Islet of Langerhans (tissue), 1 donor: ENCODE measurements around the gene SCN1B.
"Not testable (repeated sequence)": the region's sequence is repeated elsewhere in the genome, so short reads cannot be mapped to it uniquely, and the experiment has no call there.

ENCODE experiments used
- FAIRE-seq: peaks from one replicate; lab custom pipeline; 2011; peaks lifted over from hg19 to GRCh38; lab: Jason Lieb, UNC

The SCN1B gene

DNA sequence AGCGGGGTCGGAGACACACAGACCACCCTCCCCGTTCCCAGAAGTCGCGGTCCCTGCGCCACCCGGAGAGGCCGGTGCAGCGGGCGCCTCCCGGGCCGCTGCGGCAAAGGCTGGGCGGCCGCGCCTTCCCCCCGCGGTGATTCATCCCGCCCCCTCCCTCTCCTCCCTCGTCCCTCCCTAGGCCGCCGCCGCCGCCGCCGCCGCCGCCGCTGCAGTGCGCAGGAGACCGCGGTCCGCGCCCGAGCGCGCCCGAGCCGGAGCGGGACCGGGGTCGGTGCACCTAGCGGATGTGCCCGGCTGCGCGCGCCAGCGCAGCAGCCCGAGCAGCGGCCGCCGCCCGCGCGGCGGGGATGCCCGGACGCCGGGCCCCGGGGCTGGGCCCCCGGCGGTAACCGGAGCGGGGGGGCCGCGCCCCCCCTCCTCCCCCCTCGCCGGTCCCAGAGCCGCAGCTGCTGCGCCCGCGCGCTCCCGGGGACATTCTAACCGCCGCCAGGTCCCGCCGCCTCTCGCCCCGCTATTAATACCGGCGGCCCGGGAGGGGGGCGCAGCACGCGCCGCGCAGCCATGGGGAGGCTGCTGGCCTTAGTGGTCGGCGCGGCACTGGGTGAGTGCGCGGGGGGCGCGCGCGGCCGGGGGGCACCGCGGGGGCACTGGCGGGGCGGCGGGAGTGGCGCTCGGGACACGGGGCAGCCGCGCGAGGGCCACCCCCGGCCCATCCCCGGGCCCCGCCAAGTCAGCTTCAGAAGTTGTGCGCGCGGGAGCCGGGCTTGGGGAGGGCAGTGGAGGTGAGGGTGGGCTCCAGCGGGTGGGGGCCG is at the start of gene SCN1B:
Gene SCN1B, plus strand, starts transcription at position 214 of the 815 bp plus-strand sequence. Its CDS starts 351 bp downstream, at position 565.
- FAIRE-seq: no peak

DNA sequence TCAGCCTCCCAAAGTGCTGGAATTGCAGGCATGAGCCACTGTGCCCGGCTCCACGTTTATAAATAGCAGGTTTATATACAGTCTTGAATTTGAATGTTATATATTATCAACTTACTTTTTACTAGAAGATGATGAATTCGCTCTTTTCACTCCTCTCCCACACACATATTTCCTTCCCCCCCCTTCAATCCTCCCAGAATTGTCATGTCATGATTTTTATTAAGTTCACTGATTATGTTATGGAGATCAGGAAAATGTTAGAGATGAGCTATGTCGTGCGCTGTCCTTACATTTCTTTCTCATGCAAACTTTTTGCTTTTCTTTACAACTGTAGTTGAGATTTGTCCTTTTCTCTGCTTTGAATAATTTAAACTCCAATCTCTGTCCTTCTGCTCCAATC is 48.0 kb upstream of the SCN1B start:
- no peak for FAIRE-seq

DNA sequence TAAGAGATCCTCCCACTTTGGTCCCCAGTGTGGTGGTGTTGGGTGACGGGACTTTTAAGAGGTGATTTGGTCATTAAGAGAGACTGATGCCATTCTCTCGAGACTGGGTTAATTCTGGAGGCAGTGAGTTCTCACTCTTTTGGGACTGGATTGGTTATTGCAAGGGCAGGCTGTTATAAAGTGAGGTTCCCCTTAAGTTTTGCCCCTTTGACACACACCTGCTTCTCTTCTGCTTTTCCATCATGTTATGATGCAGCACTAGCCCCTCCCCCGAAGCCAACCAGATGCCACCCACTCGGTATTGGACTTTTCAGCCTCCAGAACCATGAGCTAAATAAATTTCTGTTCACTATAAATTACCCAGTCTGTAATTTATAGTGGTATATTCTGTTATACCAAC is 46.5 kb upstream of the SCN1B start:
- no peak for FAIRE-seq

DNA sequence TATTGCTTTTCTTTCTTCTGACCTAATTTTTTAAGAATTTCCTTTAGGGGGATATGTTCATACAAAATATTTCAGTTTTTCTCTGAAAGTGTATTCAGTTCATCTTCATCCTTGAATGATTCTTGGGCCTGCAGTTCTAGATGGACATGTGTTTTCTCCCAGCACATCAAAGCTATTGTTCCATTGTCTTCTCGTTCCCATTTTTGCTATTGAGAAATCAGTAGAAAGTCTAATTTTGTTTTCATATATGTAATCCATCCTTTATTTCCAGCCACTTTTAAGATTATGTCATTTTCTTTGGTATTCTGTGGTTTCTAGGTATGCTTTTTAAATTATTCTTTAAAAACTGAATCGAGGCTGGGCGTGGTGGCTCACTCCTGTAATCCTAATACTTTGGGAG is 46.0 kb upstream of the SCN1B start:
- no peak for FAIRE-seq

DNA sequence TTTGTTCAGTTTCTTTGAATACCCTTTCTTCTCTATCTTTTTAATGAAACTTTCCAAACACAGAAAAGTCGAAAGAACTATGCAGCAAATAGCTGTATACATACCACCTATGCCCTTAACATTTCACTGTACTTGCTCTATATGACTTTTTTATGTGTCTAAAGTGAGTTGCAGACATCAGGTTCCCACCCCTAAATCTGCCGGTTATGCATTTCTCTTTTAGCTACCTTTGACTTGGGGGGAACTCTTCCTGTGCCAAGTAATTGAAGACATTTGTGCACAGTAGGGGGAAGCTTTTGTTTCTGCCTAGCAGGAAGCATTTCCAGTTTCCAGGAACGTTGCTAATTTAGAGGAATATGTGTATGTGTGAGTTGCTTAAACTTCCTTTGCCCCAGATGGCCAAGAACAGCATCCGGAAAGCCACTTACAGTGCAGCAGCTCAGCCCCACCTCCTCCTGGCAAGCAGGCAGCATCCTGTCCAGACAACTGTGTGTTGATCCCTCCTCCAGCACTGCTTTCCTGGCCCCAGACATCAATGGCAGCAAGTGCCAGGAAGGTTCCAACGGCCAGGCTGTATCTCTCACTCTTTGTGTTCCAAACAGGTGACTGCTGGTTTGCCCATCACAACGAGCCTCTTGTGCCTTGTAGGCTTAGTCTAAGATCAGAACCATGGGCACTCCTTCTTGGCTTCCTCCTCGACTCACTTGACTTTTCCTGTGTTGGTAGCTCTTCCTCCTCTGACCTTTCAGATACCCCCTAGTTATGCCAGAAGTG is 44.8 kb upstream of the SCN1B start:
- FAIRE-seq: no peak

DNA sequence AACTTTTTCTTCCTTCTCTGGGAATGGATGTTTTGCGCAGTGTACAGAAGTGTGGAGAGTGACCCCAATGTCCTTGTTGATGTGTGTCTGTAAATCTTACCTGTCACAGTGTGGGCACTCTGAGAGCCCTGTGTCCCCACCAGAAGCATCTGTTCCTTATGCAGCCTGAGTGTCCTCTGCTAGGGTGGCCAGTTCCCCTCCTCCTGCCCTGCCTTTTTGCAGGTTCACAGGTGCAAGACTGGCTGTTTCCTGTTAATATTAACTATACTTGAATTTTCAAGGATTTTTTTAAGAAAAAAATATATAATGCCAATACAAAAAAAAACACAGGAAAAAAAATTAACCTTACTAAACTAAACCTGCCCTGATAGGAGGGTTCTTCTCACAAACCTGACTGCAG is 42.2 kb upstream of the SCN1B start:
- FAIRE-seq: no peak

DNA sequence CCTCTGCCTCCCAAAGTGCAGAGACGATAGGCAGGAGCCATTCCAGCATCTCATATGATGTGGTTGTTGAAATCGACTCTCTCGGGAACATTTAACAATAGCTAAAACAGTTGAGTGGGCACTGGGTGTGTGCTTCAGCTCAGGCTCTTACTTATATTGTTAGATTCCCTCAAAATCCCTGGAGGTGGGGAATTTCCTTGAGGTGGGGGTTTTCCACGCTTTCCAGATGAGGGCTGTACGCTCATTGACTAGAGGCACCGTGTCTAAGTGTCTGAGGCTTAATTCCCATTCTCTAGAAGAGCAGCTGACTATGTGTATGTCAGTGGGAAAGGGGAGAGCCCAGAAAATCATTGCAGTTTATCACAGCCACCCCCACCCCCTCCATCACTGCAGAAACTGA is 41.0 kb upstream of the SCN1B start:
- FAIRE-seq: no peak

DNA sequence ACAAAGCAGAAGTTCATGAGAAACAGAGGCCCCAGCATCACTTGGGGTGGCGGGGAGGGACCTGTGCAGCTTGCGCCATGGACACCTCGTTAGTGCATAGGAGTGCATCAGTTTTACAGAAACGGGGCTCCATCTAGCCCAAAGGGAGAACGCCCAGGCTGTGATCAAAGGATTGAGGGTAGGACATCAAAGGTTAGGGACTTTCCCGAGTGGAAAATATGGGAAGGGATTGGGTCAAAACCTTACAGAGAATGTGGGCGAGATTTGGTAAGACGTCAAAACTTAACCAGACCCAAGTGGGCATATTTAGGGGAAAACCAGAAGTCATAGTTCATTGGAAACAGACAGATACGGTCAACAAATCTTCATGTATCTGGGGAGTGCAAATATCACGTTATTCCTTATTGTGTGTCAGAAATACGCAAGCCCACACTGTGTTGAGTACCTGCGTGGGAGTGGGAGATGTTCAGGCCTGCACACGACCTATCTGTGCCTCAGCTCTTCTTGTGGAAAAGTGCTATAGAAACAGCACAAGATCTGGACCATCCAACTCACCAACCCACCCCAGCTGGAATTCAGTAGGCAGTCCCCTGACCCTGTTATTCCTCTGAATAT is 39.6 kb upstream of the SCN1B start:
- no peak for FAIRE-seq

DNA sequence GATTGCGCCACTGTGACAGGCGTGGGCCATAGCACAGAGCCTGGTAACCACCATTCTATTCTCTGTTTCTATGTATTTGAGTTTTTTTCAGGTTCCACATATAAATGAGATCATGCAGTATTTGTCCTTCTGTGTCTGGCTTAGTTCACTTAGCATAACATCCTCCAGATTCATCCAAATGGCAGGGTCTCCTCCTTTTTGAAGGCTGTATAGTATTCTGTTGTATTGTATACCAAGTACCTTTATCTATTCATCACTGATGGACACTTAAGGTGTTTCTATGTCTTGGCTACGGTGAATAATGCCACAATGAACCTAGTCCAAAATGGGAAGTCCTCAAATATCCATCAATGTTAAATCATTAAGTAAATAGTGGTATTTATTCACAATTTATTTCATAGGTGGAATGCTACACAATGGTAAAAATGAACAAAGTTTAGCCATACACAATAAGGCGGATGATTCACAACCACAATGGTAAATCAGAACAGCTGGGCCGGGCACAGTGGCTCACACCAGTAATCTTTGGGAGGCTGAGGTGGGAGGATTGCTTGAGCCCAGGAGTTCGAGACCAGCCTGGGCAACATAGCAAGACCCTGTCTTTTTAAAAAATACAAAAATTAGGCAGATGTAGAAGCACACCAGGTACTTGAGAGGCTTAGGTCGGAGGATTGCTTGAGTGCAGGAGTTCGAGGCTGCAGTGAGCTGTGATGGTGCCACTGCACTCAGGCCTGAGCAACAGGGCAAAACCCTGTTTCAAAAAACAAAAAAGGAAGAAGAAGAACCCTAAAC is 38.5 kb upstream of the SCN1B start:
- no peak for FAIRE-seq

DNA sequence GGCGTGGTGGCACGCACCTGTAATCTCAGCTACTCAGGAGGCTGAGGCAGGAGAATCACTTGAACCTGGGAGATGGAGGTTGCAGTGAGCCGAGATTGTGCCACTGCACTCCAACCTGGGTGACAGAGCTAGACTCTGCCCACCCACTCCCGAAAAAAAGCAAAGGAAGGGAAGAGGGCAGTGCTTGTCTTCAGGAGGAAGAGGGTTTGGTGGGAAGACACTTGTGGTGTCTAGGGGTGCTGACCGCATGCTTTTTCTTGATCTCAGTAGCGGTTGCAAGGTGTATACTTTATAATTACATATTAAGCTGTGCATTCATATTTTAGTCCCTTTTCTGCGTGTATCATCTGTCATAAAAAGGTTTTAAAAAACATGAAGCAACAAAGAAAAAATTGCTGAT is 37.7 kb upstream of the SCN1B start:
- FAIRE-seq: not testable (repeated sequence)

DNA sequence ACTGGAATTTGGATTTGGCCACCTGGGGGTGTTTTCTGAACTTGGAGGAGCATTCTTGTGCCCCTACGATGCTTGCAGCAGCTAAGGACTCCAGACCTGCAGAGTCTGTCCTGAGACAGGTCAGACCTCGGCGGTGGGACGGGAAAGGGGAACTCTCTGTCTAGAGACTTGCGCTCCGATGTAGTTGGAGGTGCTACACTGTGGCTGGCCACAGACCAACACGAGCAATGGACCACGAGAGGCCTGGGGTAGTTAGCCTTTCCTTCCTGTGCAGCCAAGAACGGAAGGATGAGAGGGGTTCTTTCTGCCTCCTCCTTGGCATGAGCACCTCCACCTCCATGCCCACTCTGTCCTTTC is 36.0 kb upstream of the SCN1B start:
- FAIRE-seq: no peak

DNA sequence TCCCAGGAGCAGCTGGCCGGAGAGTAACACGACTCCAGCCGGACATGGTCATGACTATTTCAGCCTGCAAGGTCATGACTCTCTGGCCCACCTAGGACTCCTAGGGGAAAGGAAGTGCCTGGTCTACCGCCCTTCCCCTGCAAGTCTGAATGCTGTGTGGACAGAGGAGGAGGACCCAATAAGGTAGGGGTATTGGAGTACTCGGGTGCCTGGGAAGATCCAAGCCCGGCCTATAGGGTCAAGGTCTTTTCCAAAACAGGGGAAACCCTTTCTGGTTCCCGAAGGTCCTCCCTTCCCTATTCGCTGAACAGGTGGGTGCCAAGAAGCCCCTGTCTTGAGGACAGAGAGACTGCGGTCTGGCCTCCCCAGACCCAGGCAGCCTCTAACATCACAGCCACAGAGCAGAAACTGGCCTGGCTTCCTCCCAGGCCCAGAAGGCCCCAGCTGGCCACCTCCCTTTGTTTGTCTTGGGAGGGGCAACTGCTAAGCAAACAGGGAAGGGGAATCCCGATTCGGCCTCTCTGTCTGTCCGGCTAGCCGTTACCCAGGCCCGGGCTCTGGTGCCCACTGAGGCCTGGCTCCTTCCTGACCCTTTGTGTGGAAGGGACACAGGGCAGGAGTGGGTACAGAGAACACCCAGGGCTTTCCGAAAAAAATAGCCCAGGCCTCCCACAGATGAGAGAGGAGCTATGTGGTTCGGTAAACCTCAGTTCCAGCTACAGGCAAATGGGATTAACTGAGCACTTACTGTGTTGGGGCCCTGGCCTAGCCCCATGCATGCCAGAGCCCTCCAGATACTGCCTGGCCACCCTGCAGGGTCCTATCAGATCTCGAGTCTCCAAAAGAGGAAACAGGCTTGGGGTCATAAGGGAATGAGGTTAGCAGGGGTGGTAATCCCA is 35.4 kb upstream of the SCN1B start:
- FAIRE-seq: no peak

DNA sequence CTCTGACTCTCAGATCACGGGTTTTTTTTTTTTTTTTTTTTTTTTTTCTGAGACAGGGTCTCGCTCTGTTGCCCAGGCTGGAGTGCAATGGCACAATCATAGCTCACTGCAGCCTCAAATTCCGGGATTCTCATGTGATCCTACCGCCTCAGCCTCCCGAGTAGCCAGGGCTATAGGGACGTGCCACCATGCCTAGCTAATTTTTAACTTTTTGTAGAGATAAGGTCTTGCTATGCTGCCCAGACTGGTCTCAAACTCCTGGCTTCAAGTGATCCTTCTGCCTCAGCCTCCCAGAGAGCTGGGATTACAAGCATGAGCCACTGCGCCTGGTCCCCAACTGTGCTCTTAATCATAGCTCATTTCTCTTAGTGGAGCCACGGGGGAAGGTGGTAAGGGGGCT is 34.7 kb upstream of the SCN1B start:
- FAIRE-seq: no peak

DNA sequence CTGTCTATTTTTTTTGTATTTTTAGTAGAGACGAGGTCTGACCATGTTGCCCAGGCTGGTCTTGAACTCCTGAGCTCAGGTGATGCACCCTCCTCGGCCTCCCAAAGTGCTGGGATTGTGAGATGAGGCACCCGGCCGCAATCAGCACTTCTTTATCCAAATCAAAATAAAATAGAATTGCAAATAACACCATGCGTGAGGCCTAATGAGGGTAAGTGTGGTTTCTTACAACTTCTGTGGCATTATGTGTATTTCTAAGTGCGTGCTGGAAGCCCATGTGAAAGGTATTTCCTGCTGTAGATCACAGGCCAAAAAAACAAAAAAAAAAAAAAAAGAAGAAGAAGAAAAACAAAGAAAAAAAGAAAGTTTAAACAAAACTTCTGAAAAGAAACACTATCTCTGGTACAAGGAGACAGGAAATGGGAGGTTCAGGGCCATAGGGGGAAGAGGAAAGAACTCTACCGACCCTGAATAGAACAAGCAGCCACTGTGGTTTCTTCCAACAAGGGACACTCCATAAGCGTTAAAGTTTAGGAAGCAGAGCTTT is 33.1 kb upstream of the SCN1B start:
- FAIRE-seq: no peak

DNA sequence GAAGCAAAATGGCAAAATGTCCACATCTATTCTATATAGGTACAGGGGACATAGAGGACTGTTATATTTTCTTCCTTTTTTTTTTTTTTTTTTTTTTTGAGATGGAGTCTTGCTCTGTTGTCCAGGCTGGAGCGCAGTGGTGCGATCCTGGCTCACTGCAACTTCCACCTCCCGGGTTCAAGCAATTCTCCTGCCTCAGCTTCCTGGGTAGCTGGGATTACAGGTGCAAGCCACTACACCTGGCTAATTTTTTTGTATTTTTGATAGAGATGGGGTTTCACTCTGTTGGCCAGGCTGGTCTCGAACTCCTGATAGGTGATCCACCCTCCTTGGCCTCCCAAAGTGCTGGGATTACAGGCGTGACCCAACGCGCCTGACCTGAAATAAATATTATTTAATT is 32.0 kb upstream of the SCN1B start:
- FAIRE-seq: not testable (repeated sequence)

DNA sequence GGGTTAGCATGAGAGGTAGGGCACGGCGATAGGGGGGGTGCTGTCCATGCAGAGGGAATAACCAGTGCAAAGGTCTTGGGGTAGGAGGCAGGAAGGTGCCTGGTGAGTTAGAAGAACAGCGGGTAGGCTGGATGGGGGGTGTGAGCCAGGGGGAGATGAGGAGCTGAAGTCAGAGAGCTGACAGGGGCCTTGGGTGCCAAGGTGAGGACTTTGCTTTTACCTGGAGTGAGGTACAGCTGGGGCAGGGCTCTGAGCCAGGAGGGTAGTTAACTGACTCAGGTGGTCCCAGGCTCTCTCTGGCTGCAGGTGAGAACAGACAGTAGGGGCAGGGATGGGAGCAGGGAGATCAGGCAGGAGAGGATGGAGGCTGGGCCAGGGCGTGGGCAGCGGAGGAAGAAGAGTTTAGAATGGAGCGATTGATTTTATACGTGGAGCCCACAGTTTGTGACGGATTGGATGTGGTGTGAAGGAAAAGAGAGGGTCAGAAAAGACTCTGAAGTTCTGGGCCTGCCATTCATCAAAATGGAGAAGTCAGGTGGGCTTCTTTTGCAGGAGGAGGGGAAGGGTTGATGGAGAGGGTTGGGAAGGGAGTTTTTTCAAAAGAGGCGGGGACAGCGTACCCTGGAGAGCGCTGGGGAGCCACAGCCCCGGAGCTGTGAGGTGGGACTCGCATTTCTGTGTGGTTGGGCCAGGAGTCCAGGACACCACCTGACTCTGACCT is 31.3 kb upstream of the SCN1B start:
- FAIRE-seq: no peak

DNA sequence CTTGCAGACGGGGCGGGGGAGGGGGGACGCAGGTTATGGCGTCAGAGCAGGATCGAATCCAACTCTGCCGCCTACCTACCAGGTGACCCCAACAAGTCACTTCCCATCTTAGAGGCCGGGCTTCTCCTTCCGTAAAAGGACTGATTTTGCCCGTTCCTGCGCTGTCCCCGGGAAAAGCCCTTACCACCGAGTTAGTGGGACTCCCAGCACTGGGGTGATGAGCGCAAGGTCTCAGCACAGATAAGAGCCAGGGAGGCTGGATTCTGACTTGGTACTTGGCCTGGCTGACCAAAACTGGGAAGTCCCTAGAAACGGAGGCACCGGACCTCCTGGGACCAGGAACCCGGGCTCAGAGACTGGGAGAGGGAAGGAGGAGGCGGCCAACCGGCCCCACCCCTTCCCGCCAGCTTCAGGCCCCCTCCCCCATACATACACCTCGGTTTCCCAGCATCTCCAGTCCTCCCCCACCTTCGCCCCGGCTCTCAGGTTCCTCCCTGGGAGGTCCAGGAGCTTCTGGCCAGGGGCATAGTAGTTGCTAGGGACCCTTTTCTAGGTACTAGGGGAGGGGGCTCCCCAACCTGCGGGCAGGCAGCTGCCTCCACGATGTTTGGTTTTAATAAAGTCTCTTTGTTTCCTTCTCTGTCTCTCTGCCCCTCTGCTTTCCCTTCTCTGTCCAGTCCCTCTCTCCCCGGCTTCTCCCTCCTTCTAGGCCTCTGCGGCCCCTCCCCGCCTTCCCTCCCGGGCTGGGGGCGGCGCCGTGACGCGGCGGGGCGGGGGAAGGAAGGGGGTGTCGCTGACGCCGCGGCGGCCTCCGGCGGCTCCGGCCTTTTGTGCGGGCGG is 30.6 kb upstream of the SCN1B start, which contains the start of gene GRAMD1A:
Gene GRAMD1A, plus strand, starts transcription at position 826 of the 840 bp plus-strand sequence. CDS start 156 bp downstream, outside the sequence.
- FAIRE-seq: no peak

DNA sequence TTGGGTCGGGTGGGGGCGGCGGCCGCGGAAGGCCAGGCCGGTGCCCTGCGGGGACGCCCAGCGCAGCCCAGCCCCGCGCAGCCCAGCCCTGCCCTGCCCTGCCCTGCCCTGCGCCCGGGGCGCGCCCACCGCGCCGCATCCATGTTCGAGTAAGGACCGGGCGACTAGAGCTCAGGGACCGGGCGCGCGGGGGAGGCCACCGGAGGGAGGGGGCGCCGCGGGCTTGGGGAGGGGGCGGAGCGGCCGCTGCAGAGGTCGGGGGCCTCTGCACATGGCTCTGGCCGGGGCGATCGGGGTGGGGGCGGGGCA is 30.0 kb upstream of the SCN1B start:
- no peak for FAIRE-seq

DNA sequence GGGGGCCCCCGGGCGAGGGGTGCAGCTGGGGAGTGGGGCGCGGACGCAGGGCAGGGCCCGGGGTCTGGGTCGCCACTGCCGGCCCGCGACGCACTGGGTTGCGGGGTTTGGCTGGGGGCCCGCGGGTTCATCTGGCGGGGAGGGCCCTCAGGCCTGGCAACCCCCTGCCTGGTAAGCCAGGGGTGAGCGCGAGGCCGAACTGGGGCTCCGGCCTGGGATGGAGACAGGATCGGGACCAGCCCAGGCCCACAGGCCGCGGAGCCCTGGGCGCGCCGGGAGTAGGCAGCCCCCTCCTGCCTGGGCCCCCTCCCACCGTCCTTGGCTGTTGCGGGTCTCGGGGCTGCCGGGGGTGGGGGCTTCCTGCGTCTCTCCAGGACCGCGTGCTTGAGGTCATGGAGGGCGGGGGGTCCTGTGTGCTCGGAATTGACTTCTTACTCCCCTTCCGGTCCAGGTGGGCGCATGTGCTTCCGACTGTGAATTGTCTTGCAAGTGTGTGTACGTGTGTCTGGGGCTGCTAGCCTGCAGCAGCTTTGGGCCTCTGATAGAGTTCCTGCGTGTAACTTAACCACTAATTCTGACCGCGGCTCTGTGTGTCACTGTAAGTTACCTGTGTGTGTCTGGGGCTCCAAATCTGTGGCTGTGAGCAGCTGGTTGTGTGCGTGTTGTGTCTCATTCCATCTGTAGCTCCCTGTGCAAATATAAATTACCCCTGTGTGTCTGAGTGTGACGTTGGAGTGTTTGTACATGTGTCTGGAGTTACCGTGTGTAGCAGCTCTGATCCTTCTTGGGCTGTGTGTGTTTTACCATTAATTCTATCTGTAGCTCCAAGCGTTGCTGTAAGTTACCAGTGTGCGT is 29.4 kb upstream of the SCN1B start:
- FAIRE-seq: peak; percentile 36
